Activated CD8-positive, alpha-beta memory T cell treated with anti-CD3 and anti-CD28 coated beads, Interleukin-2, amount 50 U/mL, for 24 hours (primary cell): ENCODE measurements around the gene LMCD1.

Experiments
- DNase-seq: peaks from one replicate; pipeline ENCODE4 v3.0.0-alpha.2; 2020; ENCODE audit errors: extremely low read depth

LMCD1 gene

DNA sequence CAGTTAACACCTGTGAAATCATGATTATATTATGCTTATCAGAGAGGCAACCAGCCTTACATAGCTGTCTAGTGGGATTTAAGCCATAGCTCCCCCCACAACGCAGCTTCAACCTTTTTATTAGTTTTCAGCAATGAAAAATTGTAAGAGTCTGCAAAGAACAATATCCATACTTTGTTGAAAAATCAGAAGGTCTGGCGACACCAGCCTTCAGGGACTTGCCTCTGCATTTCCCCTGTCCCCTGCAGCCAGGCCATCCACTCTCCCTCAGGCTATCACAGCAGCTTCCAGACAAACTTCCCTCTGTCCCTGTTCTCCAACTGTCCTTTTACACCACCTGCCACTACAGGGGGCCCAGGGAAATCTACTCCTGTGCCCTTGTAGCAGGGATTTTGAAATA, 83.0 kb downstream of the LMCD1 start:
- DNase-seq, result no peak

- no peak for DNase-seq
Measured at GRCh38 chr3:8589880-8590556, 88.4 kb downstream of the LMCD1 start.

DNA sequence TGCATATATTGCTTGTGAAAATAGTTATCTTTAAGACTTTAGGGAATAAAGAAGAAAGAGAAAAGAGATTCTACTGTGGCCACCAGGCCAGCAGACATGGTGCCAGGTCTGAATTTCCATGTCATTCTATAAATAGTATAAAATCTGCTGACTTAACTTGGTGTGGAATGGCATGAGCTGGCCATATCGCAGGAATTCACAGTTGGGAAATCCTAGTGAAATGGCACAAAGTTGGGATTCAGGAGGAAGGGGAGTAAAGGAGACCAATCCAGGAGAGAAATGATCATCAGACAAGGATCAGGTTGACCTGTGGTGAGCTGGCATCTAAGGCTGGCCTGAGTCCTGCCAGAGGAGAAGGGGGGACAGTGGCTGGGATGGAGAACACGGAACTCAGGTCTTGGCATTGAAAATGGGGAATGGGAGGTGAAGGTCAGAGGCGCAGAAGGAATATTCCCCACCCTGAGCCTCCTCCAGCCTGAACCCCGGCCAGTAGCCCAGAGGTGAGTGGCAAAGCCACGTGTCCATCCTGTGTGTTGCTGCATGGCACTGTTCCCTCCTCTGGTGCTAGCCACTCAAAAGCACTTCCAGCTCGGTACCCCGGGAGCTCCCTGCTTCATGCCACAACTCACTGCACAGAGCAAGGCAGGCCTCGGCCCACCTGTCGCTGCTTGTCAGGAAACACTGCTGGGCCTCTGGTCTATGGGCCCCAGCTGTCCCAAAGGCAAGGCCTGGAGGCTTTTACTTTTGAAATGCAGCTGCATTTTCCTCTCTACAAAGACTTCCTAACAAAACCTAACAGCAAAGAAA, 91.6 kb downstream of the LMCD1 start:
- DNase-seq, result no peak

DNA sequence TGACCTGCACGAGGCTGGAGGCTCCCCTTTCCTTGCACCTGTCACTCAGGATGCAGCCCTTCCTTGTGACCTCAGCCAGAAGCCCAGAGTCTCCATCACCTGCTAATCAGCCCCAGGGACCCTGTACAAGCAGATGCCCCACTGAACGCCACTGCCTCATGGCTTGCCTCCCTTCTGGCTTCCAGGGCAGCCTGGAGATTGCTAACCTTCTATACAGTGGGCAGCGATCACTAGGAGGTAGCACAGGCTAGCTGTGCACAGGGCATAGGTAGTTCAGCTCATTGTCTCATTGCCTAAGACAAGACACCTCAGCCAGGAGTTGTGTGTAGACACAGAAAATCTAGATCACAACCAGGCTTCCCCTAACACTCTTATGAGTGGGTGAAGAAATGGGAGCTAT, 93.6 kb downstream of the LMCD1 start:
- no peak for DNase-seq

DNA sequence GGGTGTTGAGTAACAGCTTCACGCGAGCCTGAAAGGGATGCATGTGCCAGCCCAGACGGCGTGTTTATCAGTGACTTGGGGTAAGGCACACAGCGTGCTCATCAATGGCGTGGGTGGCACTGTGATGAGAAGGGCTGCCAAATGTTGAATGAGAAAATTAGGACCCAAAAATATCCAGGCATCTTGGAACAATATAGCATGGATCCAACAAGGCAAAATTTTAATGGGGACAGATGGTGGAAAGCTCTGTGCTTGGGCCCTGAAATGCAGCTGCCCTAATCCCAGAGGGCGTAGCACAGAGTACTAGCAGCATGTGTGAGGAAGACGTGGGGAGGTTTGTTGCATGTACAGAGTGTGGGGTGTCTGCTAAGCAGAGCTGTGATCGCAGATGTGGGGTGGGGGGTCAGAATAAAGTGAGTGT, 94.1 kb downstream of the LMCD1 start:
- DNase-seq, result no peak

DNA sequence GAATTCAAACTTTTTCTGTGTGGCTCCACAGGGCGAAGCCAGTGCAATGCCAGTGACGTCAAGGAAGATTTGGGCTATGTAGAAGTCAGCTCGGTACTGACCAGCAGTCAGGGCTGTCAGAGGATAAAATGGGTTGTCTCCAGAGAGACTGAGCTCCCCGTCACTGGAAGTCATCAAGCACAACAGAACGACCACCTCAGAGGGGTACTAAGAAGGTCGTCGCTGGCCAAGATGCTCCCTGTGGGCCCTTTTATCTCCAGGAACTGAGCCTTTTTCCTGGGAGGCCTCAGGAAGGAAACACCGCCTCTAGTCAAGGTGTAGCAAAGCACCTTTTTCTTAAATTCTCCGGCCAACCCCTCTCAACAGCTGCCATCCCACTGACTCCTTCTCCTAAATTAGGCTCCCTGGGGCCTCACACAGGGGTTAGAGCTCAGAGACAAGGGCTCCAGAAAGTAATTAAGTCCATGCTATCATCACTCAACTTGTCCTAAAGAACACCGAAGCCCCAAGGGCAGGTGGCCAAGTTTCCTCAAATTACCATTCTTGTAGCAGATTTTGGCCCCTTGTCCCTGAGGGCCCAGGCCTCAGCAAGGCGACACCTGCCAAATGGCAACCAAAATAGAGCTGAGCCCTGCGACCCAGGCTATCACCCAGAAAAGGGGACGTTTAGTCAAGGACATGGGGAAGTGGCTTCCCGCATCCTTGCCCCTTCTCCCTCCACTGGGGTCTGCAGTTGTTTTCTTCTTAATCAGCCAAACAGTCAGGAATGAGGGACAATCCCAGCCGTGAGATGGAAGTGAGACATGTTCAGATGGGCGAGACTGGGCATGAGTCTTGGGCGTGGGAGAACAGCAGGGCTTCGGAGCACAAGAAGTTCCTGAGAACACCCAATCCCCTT, 94.9 kb downstream of the LMCD1 start:
- no peak for DNase-seq

GRCh38 chr3:8597219-8597853, 95.7 kb downstream of the LMCD1 start:
- DNase-seq, result no peak

- no peak for DNase-seq
Measured at GRCh38 chr3:8599146-8599545, 97.5 kb downstream of the LMCD1 start.

DNA sequence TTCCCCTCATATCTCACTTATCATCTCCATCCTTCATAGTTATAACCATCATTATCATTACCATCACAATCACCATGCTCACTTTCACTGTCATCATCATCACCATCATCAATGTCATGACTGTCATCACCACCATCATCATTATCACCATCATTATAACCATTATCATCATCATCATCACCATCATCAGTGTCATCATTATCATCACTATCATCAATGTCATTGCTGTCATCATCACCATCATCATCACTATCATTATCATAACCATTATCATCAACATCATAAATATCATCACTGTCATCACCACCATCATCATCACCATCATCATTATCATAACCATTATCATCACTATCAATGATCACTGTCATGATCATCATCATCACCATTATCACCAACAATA, 98.8 kb downstream of the LMCD1 start:
- no peak for DNase-seq

- DNase-seq, result no peak
Measured at GRCh38 chr3:8603115-8603710, 101.6 kb downstream of the LMCD1 start.

GRCh38 chr3:8604006-8604405, 102.4 kb downstream of the LMCD1 start:
- DNase-seq, result no peak

GRCh38 chr3:8604988-8605387, 103.4 kb downstream of the LMCD1 start:
- DNase-seq, result no peak

GRCh38 chr3:8606701-8607231, 105.1 kb downstream of the LMCD1 start:
- no peak for DNase-seq

GRCh38 chr3:8607234-8608040, 105.8 kb downstream of the LMCD1 start:
- no peak for DNase-seq

GRCh38 chr3:8608041-8608790, 106.6 kb downstream of the LMCD1 start:
- DNase-seq, result no peak

DNA sequence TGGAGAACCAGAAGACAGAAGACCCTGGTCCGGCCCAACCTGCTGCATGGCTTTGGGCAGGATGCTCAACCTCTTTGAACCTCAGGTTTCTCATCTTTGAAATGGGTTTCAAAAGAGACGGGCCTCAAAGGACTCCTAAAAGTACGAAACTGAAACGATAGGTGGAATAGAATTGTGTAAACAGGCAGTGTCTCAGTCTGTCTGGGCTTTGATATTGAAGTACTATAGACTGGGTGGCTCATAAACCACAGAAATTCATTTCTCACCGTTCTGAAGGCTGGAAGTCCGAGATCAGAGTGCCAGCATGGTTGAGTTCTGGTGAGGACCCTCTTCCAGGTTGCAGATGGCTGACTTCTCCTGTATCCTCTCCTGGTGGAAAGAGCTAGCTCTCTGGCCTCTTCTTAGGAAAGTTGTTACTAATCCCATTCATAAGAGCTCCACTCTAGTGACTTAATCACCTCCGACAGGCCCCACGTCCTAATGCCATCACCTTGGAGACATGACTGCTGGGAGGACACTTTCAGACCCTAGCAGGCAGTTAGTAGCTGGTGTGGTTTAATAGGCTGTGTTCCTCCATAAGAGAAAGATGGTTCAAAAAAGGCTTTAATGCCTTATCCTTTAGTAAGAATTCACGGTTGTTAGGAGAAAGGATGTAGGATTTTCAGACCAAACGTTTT, 107.3 kb downstream of the LMCD1 start:
- DNase-seq, result no peak

GRCh38 chr3:8610951-8611350, 109.3 kb downstream of the LMCD1 start:
- DNase-seq, result no peak

DNA sequence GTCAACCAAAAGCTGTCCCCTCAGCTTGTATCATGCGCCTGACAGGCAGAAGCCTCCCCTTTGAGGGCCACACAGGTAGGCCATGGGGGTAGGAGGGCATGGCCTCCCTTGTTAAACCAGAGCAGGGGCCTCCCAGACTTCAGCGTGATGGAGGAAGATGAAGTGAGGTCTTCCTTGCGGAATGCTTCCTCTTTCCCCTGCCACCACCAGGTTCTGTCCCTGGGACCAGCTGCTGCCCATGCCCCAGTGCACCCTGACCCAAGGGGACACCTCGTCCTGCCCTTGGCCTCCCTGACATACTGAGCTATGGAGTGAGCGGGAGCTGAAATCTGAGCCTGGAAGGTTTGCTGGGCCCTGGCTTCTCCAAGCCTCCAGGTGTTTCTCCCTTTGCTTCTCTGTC, 116.3 kb downstream of the LMCD1 start:
- no peak for DNase-seq

GRCh38 chr3:8618950-8619349, 117.3 kb downstream of the LMCD1 start:
- DNase-seq, result no peak
